ENCODE measurements around the gene STXBP5.

The STXBP5 gene

DNA sequence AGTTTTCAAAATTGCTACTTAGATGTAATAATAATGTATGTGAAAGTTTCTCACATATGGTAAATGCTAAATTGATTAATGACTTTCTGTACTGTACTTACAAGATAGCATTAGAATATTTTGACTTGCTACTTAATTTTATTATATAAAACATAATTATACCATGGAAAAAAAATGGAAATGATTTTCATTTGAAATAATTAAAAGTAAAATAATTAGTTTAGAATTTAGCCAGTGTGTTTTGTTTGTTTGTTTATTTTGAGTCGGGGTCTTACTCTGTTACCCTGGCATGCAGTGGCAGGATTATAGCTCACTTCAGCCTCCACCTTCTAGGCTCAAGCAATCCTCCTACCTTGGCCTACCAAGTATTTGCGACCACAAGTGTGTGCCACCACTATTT is 7.1 kb downstream of the STXBP5 start:
- no peak for DNase-seq (ENCODE audit: low read depth in 2 of 2)

GRCh38 chr6:147211831-147212230 is 7.6 kb downstream of the STXBP5 start:
- no peak for DNase-seq (ENCODE audit: low read depth in 2 of 2)

DNA sequence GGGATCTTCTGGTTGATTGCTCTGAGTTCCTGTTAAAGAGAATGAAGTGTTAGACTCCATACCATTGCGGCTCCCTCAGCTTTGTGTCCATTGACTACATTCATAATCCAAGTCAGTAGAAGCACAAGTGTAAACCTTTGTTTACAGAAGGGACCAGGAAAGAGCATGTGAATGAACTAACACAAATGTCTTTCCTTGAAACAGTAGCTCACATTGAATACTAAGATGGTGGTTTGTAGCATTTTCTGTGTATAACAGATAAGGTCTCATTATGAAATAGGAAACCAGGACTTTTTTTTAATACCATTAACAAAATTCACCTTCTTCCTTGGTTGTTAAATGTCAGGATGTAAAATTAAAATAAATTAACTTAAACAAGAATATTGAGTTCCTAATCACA is 8.4 kb downstream of the STXBP5 start:
- no peak for DNase-seq (ENCODE audit: low read depth in 2 of 2)

DNA sequence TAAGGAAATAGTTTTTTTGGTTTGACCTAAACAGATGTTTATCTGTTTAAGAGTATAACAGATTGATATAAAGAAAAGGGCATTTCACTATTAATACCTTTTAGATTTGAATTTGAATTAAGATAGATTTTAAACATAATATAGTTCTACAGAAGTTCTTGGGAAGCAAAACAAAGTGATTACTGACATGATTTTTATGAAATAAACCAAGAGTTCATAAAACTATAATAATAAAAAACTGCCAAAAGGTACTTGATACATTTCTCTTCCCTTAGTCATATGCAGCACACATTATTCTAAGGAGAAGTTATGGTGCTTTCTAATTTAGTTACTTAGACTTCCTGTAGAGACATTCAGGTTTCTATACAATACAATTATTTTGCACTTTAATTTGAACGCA is 9.6 kb downstream of the STXBP5 start:
- no peak for DNase-seq (ENCODE audit: low read depth in 2 of 2)

DNA sequence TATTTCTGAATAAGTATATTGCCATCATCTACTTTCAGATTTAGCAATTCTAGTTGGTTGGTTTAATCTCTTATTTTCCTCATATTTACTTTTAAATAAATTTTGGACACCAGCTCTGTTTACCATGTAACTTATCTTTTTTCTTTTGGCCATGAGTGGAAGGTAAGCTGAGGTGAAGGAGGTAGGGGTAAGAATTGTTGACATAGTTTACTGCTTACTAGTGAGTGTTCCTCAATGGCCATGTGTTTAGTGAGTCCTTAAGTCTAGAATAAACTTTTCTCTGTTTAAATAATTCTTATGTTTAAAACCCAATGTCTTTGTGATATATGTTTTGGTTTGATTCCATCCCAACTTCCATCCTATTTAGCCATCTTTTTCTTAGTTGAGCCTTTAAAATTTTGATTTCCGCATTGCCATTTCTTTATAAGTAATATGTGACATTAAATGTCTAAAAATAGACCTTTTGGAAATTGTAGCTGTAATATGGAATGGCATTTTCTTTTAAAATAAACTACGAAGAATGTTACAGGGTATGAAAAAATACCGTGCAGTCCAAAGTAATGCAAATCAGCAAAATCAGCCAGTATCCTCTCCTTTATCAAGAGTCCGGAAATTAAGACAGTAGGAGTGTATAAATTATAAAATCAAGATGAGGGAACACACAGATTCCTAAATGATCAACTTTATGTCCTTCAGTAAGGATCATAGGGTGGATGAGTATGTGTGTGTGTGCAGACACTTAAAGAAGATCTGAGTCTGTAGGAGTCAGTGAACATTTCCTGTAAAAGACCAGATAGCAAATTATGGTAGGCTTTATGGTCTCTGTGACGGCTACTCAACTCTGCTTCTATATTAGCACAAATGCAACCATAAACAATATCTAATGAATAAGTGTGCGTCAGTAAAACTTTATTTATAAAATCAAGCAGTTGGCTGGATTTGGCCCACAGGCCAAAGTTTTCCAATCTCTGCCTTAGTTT is 10.3 kb downstream of the STXBP5 start:
- DNase-seq (ENCODE audit: low read depth in 2 of 2), result no peak

DNA sequence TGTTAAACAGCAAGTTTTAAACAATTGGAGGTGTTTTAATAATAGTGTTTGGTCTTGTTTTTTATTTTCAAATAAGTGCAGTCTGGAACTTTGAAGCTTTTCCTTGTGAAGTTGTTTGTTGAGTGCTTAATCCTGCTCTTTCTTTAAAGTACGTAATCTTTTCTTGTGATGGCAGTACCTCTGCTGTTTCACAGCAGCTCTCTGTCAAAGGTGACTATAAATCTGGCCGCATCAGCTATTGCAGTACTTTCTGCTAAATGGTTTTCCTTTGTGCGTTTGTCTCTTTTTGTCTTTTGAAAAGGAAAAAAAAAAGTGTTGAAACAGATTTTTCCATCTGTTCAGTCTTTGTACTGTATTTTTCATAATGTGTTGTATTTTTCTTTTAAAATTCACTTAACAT is 12.7 kb downstream of the STXBP5 start:
- DNase-seq (ENCODE audit: low read depth in 2 of 2), result no peak

DNA sequence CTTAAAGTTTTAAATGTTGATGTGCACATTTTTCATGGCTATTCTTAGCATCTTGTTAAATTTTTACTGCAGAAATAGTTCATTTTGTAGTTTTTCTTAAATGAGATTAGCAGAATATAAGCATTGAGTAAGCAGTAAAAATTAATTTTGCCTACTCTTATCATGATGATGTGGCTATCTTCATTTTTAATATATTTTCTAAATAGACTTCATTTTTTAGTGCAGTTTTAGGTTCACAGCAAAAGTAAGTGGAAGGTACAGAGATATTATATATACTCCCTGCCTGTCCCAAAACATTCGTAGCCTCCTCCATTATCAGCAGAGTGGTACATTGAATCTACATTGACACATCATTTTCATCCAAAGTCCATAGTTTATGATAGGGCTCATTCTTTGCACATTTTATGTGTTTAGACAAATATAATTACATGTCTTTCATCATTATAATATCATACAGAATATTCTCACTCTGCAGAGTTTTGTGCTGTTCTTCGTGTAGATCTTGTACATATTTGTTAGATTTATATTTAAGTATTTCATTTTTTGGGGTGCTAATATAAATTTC is 13.7 kb downstream of the STXBP5 start:
- DNase-seq (ENCODE audit: low read depth in 2 of 2), result no peak

GRCh38 chr6:147218797-147219196 is 14.6 kb downstream of the STXBP5 start:
- no peak for DNase-seq (ENCODE audit: low read depth in 2 of 2)

- DNase-seq (ENCODE audit: low read depth in 2 of 2), result no peak
These were observed 15.2 kb downstream of the STXBP5 start for GRCh38 chr6:147219463-147219862.

DNA sequence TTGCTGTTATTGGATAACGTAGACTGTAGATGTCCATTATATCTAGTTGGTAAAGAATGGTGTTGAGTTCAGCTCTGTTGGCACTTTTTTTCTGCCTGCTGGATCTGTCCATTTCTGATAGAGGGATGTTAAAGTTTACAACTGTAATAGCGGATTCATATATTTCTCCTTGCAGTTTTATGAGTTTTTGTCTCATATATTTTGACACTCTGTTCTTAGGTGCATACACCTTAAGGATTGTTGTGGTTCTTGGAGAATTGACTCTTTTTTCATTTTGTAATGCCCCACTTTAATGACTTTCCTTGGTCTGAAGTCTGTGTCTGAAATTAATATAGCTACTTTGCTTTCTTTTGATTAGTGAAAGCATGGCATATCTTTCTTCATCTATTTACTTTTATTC is 16.1 kb downstream of the STXBP5 start:
- DNase-seq (ENCODE audit: low read depth in 2 of 2), result no peak

GRCh38 chr6:147221739-147222138 is 17.5 kb downstream of the STXBP5 start:
- no peak for DNase-seq (ENCODE audit: low read depth in 2 of 2)

GRCh38 chr6:147222160-147222838 is 18.1 kb downstream of the STXBP5 start:
- DNase-seq (ENCODE audit: low read depth in 2 of 2), result no peak

GRCh38 chr6:147223736-147224135 is 19.5 kb downstream of the STXBP5 start:
- DNase-seq (ENCODE audit: low read depth in 2 of 2), result no peak

DNA sequence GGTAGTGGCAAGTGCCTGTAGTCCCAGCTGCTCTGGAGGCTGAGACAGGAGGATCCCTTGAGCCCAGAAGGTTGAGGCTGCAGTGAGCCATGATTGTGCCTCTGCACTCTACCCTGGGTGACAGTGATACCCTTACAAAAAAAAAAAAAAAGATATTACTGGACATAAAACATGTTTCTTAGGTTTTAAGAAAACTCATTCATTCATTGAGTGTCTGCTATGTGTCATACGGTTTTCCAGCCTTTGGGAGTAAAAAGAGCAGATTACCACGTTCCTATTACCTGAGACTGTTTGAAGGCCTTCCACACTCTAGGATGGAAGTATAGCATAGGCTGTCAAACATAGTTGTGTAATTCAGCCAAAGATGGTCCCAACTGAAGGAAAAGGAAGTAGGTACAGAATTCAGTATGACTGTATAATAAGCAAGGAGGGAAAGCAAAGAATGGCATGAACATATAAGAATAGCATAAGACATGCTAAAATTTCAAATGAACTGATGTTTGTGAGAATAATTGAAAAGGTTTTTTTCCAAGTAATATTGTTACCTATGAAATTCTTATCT is 22.0 kb downstream of the STXBP5 start:
- no peak for DNase-seq (ENCODE audit: low read depth in 2 of 2)

- DNase-seq (ENCODE audit: low read depth in 2 of 2), result no peak
These were observed 22.7 kb downstream of the STXBP5 start for GRCh38 chr6:147226877-147227276.

- DNase-seq (ENCODE audit: low read depth in 2 of 2), result no peak
These were observed 23.6 kb downstream of the STXBP5 start for GRCh38 chr6:147227770-147228320.

DNA sequence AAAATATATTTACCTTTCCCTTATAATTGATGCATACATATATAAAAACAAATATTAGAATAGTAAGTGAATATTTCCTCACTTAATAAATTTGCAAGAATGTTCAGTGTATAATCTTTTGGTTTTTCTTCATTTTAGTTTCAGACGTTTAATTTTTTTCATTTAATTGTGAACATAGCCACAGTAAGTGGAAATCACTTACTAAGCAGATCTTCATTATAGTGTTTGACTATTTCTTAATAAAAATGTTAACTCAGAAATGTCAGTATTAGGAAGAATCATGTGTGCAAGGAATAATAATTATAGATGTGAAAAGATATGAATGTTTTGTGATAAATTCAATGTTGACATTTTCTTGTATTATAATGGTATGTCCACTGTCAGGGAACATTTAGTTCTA is 27.4 kb downstream of the STXBP5 start:
- DNase-seq (ENCODE audit: low read depth in 2 of 2), result no peak

- DNase-seq (ENCODE audit: low read depth in 2 of 2), result no peak
These were observed 30.5 kb downstream of the STXBP5 start for GRCh38 chr6:147234685-147235084.

GRCh38 chr6:147238164-147238563 is 33.9 kb downstream of the STXBP5 start:
- no peak for DNase-seq (ENCODE audit: low read depth in 2 of 2)

GRCh38 chr6:147238906-147239305 is 34.7 kb downstream of the STXBP5 start:
- DNase-seq (ENCODE audit: low read depth in 2 of 2), result no peak

GRCh38 chr6:147244832-147245231 is 40.6 kb downstream of the STXBP5 start:
- DNase-seq (ENCODE audit: low read depth in 2 of 2), result no peak

GRCh38 chr6:147245693-147246092 is 41.5 kb downstream of the STXBP5 start:
- no peak for DNase-seq (ENCODE audit: low read depth in 2 of 2)

Data from fibroblast of skin of left biceps (primary cell).